SU-DHL-6 (cell line): ENCODE measurements around the gene TRIP11.

Source experiments
- H2AFZ ChIP-seq: fragments of 200-600 bp; sonication (generic); 2 replicates; pipeline ENCODE4 v1.6.1; 2014; ENCODE audit warnings: low read depth, mild to moderate bottlenecking, moderate library complexity, mixed read lengths, antibody characterized with exemption, low read length; ENCODE audit not compliant: severe bottlenecking
- H3F3A ChIP-seq: fragments of 200-600 bp; shearing (Covaris generic); 2 replicates; pipeline ENCODE4 v1.6.0; 2016; ENCODE audit warnings: antibody characterized with exemption, mild to moderate bottlenecking; ENCODE audit not compliant: insufficient read depth
- H3K27ac ChIP-seq: fragments of 200-600 bp; sonication (generic); 2 replicates; pipeline ENCODE4 v1.5.1; 2016; ENCODE audit warnings: low read depth, mild to moderate bottlenecking, low read length, moderate library complexity, mixed read lengths
- H3K27me3 ChIP-seq: fragments of 200-600 bp; sonication (generic), shearing (Covaris generic); 2 replicates; pipeline ENCODE4 v1.6.0; 2014; ENCODE audit warnings: mild to moderate bottlenecking, low read length
- H3K36me3 ChIP-seq: fragments of 200-600 bp; sonication (generic); 2 replicates; pipeline ENCODE4 v1.6.1; 2014; ENCODE audit warnings: mild to moderate bottlenecking, low read length, mixed read lengths
- H3K4me2 ChIP-seq: fragments of 300-600, 200-600 bp; shearing (Covaris generic), sonication (generic); 2 replicates; pipeline ENCODE4 v1.6.0; 2014; ENCODE audit warnings: low read length, low read depth, mild to moderate bottlenecking; ENCODE audit not compliant: poor library complexity, severe bottlenecking
- H3K4me3 ChIP-seq: fragments of 200-600 bp; sonication (generic); 2 replicates; pipeline ENCODE4 v1.5.1; 2014; ENCODE audit warnings: antibody characterized with exemption, low read length, mild to moderate bottlenecking, mixed read lengths; ENCODE audit not compliant: insufficient read depth, poor library complexity, severe bottlenecking
- H3K79me2 ChIP-seq: fragments of 200-600 bp; sonication (generic); 2 replicates; pipeline ENCODE4 v1.6.1; 2014; ENCODE audit warnings: mild to moderate bottlenecking, low read length, moderate library complexity; ENCODE audit not compliant: insufficient read depth
- H3K9ac ChIP-seq: fragments of 200-600 bp; sonication (generic); 2 replicates; pipeline ENCODE4 v1.7.0; 2014; ENCODE audit warnings: mild to moderate bottlenecking, low read length
- H3K9me2 ChIP-seq: fragments of 200-600 bp; sonication (generic); replicated peaks from 2 replicates; pipeline ENCODE4 v1.6.1; 2014; ENCODE audit warnings: low read length; ENCODE audit not compliant: insufficient read depth
- H3K9me3 ChIP-seq: fragments of 200-600 bp; sonication (generic); 2 replicates; pipeline ENCODE4 v1.6.1; 2014; ENCODE audit warnings: low read length, mixed read lengths; ENCODE audit not compliant: insufficient read depth
- H4K20me1 ChIP-seq: fragments of 200-600 bp; sonication (generic); 2 replicates; pipeline ENCODE4 v1.6.1; 2014; ENCODE audit warnings: low read depth, mild to moderate bottlenecking, antibody characterized with exemption, low read length, moderate library complexity, mixed read lengths
- CTCF ChIP-seq: fragments of 200-600 bp; sonication (generic); IDR thresholded peaks from one replicate; pipeline ENCODE4 v1.5.1; 2017; ENCODE audit warnings: antibody characterized with exemption, mild to moderate bottlenecking, low read length, moderate library complexity; ENCODE audit not compliant: insufficient read depth, poor library complexity, severe bottlenecking
- EZH2phosphoT487 ChIP-seq: fragments of 200-600 bp; sonication (generic), shearing (Covaris generic); conservative IDR thresholded peaks from 2 replicates; pipeline ENCODE4 v1.6.1; 2018; ENCODE audit warnings: mild to moderate bottlenecking, antibody characterized with exemption, low read length, moderate library complexity, mixed read lengths

TRIP11 gene

GRCh38 chr14:92037989-92038388 lies 1.9 kb downstream of the TRIP11 start:
- H3K79me2 ChIP-seq: peaks cover 62% of the 10 kb centered on the region
- H3K9me3 ChIP-seq: no peaks in the 10 kb centered on the region
- peak overlapping the region; percentile 98 for H3K4me2 ChIP-seq
- no peaks in the 10 kb centered on the region for H3K36me3 ChIP-seq
- H3K9ac ChIP-seq: peak overlapping the region; percentile 81; the same call in 1 of the 2 replicates
- H3K4me3 ChIP-seq: peak overlapping the region; percentile 80
- no peaks in the 10 kb centered on the region for H3K9me2 ChIP-seq
- no peaks in the 10 kb centered on the region for H3K27me3 ChIP-seq
- TF ChIP-seq EZH2phosphoT487: no peak
- TF ChIP-seq CTCF: no peak
- H4K20me1 ChIP-seq: no peaks in the 10 kb centered on the region
- H2AFZ ChIP-seq: no peak overlapping the region
- H3K27ac ChIP-seq: no peak overlapping the region
- H3F3A ChIP-seq: no peaks in the 10 kb centered on the region

GRCh38 chr14:92035890-92036289 lies 4.0 kb downstream of the TRIP11 start:
- no peaks in the 10 kb centered on the region for H3K36me3 ChIP-seq
- no peak overlapping the region for H3K27ac ChIP-seq
- no peaks in the 10 kb centered on the region for H3F3A ChIP-seq
- H3K4me2 ChIP-seq: no peak overlapping the region
- H3K4me3 ChIP-seq: no peak overlapping the region
- no peaks in the 10 kb centered on the region for H4K20me1 ChIP-seq
- TF ChIP-seq EZH2phosphoT487 (no peak), CTCF (no peak)
- peaks cover 57% of the 10 kb centered on the region for H3K79me2 ChIP-seq
- no peak overlapping the region for H3K9ac ChIP-seq
- H2AFZ ChIP-seq: no peak overlapping the region
- H3K9me3 ChIP-seq: no peaks in the 10 kb centered on the region
- H3K27me3 ChIP-seq: no peaks in the 10 kb centered on the region
- H3K9me2 ChIP-seq: no peaks in the 10 kb centered on the region

- Histone ChIP-seq H3K9me2 (no peaks in the 10 kb centered on the region), H3K4me2 (no peak overlapping the region), H3K4me3 (no peak overlapping the region), H3K79me2 (peaks cover 43% of the 10 kb centered on the region), H4K20me1 (no peaks in the 10 kb centered on the region), H3K9ac (no peak overlapping the region), H3K36me3 (no peaks in the 10 kb centered on the region), H3F3A (no peaks in the 10 kb centered on the region), H3K9me3 (no peaks in the 10 kb centered on the region), H3K27ac (no peak overlapping the region), H2AFZ (no peak overlapping the region), H3K27me3 (no peaks in the 10 kb centered on the region)
- TF ChIP-seq CTCF: no peak
- TF ChIP-seq EZH2phosphoT487: no peak
Measured at GRCh38 chr14:92033906-92034687, 5.8 kb downstream of the TRIP11 start.
